ENCODE data around the gene STK11IP.

The STK11IP gene

GRCh38 chr2:219633276-219634065, 35.8 kb downstream of the STK11IP start:
- Histone ChIP-seq H2AFZ (ENCODE audit: low read depth, low read length) (no peak overlapping the region), H3K4me3 (ENCODE audit: low read length) (no peak overlapping the region), H3K36me3 (ENCODE audit: insufficient read depth, low read length) (no peaks in the 10 kb centered on the region), H3K9me3 (ENCODE audit: low read length) (no peaks in the 10 kb centered on the region), H3K4me1 (ENCODE audit: insufficient read depth, low read length) (peaks cover under 1% of the 10 kb centered on the region), H3K27me3 (ENCODE audit: insufficient read depth, low read length) (no peaks in the 10 kb centered on the region)

DNA sequence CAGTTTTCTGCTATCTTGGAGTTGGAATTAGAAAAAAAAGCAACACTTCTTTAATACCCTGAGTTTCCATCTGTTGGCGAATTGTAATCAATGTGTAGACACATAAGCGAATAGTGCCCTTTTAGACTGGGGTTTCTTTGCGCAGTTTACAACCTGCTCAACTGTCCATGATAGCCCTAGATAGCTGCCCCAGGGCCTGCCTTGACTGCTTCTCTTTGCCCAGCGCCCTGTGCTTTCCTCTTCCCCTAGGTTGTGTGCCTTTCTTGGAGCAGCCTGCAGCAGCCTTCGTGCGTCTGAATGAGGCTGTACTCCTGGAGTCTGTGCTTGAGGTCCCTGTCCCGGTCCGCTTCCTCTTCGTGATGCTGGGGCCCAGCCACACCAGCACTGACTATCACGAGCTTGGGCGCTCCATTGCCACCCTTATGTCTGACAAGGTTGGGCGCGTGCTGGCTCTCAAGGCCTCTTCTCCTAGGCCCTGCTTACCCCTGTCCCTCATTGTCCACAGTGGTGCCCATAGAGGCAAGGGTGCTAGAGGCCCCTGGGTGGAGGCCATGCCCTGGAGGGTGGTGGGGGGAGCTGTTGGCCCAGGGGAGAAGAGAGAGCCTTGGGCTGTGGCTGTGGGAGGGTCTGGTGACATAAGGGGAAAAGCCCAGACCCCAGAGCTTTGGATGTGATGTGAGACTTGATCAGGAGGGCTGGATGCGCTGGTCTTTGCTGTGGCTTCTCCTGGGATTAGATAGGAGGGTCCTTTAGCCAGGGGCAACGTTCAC, 36.7 kb downstream of the STK11IP start:
- Histone ChIP-seq H3K4me3 (ENCODE audit: low read length) (no peak overlapping the region), H3K27me3 (ENCODE audit: insufficient read depth, low read length) (no peaks in the 10 kb centered on the region), H3K4me1 (ENCODE audit: insufficient read depth, low read length) (no peaks in the 10 kb centered on the region), H3K9me3 (ENCODE audit: low read length) (no peaks in the 10 kb centered on the region), H3K36me3 (ENCODE audit: insufficient read depth, low read length) (no peaks in the 10 kb centered on the region), H2AFZ (ENCODE audit: low read depth, low read length) (no peak overlapping the region)

DNA sequence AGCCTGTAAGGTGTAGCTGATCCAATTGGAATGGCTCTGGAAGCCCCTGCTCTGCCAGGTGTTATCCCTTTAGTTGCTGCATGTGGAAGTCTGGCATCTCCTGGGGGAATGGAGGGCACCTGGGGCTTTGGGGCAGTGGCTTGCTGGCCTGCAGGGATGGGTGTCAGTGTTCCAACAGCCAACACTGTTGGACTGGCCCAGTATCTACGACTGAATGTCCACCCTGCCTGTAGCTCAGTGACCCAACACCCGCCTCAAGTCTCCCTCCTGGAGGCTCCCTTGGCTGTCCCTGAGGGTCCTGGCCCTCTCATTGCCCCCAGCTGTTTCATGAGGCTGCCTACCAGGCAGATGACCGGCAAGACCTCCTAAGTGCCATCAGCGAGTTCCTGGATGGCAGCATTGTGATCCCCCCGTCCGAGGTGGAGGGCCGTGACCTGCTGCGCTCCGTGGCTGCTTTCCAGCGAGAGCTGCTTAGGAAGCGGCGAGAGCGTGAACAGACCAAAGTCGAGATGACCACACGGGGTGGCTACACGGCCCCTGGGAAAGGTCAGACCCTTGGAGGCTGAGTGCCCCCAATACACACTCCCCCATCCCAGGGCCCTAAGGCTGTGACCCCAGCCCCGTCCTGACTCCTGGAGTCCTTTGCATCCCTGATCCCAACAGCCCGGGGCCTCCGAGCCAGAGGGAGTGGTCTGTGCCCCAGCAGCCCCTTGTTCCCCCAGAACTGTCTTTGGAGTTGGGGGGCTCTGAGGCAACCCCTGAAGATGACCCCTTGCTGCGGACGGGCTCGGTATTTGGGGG, 37.5 kb downstream of the STK11IP start:
- Histone ChIP-seq H2AFZ (ENCODE audit: low read depth, low read length) (no peak overlapping the region), H3K4me3 (ENCODE audit: low read length) (no peak overlapping the region), H3K27me3 (ENCODE audit: insufficient read depth, low read length) (no peaks in the 10 kb centered on the region), H3K9me3 (ENCODE audit: low read length) (no peaks in the 10 kb centered on the region), H3K4me1 (ENCODE audit: insufficient read depth, low read length) (no peaks in the 10 kb centered on the region), H3K36me3 (ENCODE audit: insufficient read depth, low read length) (no peaks in the 10 kb centered on the region)

- Histone ChIP-seq H2AFZ (ENCODE audit: low read depth, low read length) (no peak overlapping the region), H3K9me3 (ENCODE audit: low read length) (no peaks in the 10 kb centered on the region), H3K4me3 (ENCODE audit: low read length) (no peak overlapping the region), H3K4me1 (ENCODE audit: insufficient read depth, low read length) (no peaks in the 10 kb centered on the region), H3K36me3 (ENCODE audit: insufficient read depth, low read length) (no peaks in the 10 kb centered on the region), H3K27me3 (ENCODE audit: insufficient read depth, low read length) (no peaks in the 10 kb centered on the region)
Measured at GRCh38 chr2:219636144-219636915, 38.7 kb downstream of the STK11IP start.

GRCh38 chr2:219636941-219637841, 39.5 kb downstream of the STK11IP start:
- no peak overlapping the region for H3K4me3 ChIP-seq (ENCODE audit: low read length)
- no peaks in the 10 kb centered on the region for H3K27me3 ChIP-seq (ENCODE audit: insufficient read depth, low read length)
- no peaks in the 10 kb centered on the region for H3K36me3 ChIP-seq (ENCODE audit: insufficient read depth, low read length)

DNA sequence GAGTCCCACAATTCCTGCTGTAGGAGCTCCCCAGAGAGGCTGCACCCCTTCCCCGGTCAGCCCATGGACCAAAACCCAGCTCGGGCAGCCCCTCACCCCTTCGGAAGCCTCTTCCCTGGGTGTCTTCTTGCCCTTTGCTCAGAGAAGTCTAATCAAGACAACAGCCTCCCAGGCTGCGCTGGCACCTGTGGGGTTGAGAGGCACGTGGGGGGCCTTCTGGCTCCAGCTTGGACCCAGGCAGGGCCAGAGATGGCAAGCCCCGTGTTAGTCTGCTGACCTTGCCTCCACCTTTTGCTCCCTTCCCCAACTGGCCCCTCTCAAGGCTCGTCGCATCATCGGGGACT, 40.2 kb downstream of the STK11IP start:
- Histone ChIP-seq H2AFZ (ENCODE audit: low read depth, low read length) (no peak overlapping the region), H3K4me3 (ENCODE audit: low read length) (no peak overlapping the region), H3K36me3 (ENCODE audit: insufficient read depth, low read length) (no peaks in the 10 kb centered on the region), H3K9me3 (ENCODE audit: low read length) (no peaks in the 10 kb centered on the region), H3K27me3 (ENCODE audit: insufficient read depth, low read length) (no peaks in the 10 kb centered on the region), H3K4me1 (ENCODE audit: insufficient read depth, low read length) (peaks cover 4% of the 10 kb centered on the region)

More at GRCh38 chr2:219636941-219637841, 39.5 kb downstream of the STK11IP start:
- H3K4me1 ChIP-seq (ENCODE audit: insufficient read depth, low read length), result peaks cover 3% of the 10 kb centered on the region
- no peaks in the 10 kb centered on the region for H3K9me3 ChIP-seq (ENCODE audit: low read length)
- no peak overlapping the region for H2AFZ ChIP-seq (ENCODE audit: low read depth, low read length)

DNA sequence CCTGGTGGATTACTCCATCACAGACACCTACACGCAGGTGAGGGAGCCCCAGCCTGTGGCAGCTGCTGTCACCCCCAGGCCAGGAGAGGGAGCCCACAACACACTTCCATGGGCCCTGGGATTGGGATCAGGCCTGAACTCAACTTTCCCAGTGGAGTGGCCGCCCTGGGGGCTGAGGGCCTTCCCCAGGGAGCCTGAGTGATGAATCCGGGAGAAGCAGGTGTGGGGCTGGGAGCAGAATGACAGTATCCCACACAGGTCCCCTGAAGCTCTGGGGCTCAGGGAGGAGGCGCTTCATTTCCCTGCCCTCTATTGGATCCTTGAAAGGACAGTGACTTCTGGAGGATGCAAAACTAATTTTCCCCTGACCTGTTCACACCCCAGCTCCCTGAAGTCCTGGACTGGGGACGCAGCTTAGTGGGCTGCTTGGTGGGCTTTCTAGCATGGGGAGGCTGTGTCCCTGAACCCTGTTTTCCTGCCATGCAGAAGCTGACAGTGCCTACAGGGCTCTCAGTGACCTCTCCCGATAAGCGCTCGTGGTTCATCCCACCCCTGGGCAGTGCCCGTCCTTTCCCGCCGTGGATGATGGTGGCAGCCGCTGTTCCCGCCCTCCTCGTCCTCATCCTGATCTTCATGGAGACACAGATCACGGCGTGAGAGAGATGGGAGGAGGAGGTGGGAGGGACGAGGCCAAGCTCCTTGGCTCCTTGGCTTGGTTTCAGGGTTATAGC, 40.7 kb downstream of the STK11IP start:
- Histone ChIP-seq H3K4me3 (ENCODE audit: low read length) (no peak overlapping the region), H3K4me1 (ENCODE audit: insufficient read depth, low read length) (peaks cover 4% of the 10 kb centered on the region), H2AFZ (ENCODE audit: low read depth, low read length) (no peak overlapping the region), H3K9me3 (ENCODE audit: low read length) (no peaks in the 10 kb centered on the region), H3K27me3 (ENCODE audit: insufficient read depth, low read length) (no peaks in the 10 kb centered on the region), H3K36me3 (ENCODE audit: insufficient read depth, low read length) (no peaks in the 10 kb centered on the region)

GRCh38 chr2:219638948-219639755, 41.5 kb downstream of the STK11IP start:
- no peaks in the 10 kb centered on the region for H3K9me3 ChIP-seq (ENCODE audit: low read length)
- no peaks in the 10 kb centered on the region for H3K27me3 ChIP-seq (ENCODE audit: insufficient read depth, low read length)
- H3K4me1 ChIP-seq (ENCODE audit: insufficient read depth, low read length), result peaks cover 4% of the 10 kb centered on the region
- no peak overlapping the region for H3K4me3 ChIP-seq (ENCODE audit: low read length)
- H3K36me3 ChIP-seq (ENCODE audit: insufficient read depth, low read length), result no peaks in the 10 kb centered on the region
- no peak overlapping the region for H2AFZ ChIP-seq (ENCODE audit: low read depth, low read length)

- H3K4me1 ChIP-seq (ENCODE audit: insufficient read depth, low read length), result peaks cover 18% of the 10 kb centered on the region
- H3K9me3 ChIP-seq (ENCODE audit: low read length), result no peaks in the 10 kb centered on the region
- no peaks in the 10 kb centered on the region for H3K27me3 ChIP-seq (ENCODE audit: insufficient read depth, low read length)
- no peak overlapping the region for H3K4me3 ChIP-seq (ENCODE audit: low read length)
- H3K36me3 ChIP-seq (ENCODE audit: insufficient read depth, low read length), result no peaks in the 10 kb centered on the region
- no peak overlapping the region for H2AFZ ChIP-seq (ENCODE audit: low read depth, low read length)
Measured at GRCh38 chr2:219641390-219642068, 43.9 kb downstream of the STK11IP start.

- H3K4me1 ChIP-seq (ENCODE audit: insufficient read depth, low read length), result peaks cover 18% of the 10 kb centered on the region
- H3K36me3 ChIP-seq (ENCODE audit: insufficient read depth, low read length), result no peaks in the 10 kb centered on the region
- no peak overlapping the region for H3K4me3 ChIP-seq (ENCODE audit: low read length)
- H3K27me3 ChIP-seq (ENCODE audit: insufficient read depth, low read length), result no peaks in the 10 kb centered on the region
- no peak overlapping the region for H2AFZ ChIP-seq (ENCODE audit: low read depth, low read length)
- H3K9me3 ChIP-seq (ENCODE audit: low read length), result no peaks in the 10 kb centered on the region
Measured at GRCh38 chr2:219642069-219642454, 44.4 kb downstream of the STK11IP start.
